ENCODE data around the gene CHN1. TPM values are rescaled to one million over a fixed set of nuclear protein-coding genes. Genes with fewer than 3 reads are reported as not detected.

Gene CHN1
- total and polyA plus RNA-seq, 2 of the 8 experiments (the other 6 are each of a cell fraction or from before 2014, with no cell fraction given): 54.0 to 65.7 TPM

- Histone ChIP-seq H2AFZ (ENCODE audit: low read length) (no peak overlapping the region), H3K9ac (replicated peaks in 1 of 4; ENCODE audit: extremely low read depth in 1 of 4, low read depth in 3 of 4, low read length in 3 of 4) (peak overlapping the region in 2 of 4 experiments; percentile 15 to 52; a peak in 4 of 7 replicates), H2BK120ac (replicated peaks; ENCODE audit: low read depth, low read length) (peak overlapping the region; percentile 84), H3K23me2 (ENCODE audit: low read depth, low read length) (no peaks in the 10 kb centered on the region), H2AK5ac (ENCODE audit: low read depth, low read length) (peak overlapping the region; percentile 95), H3K14ac (ENCODE audit: insufficient read length) (no peak overlapping the region), H3K36me3 (ENCODE audit: control insufficient read depth in 2 of 4, insufficient read depth in 4 of 4, low read length in 3 of 4) (no peaks in the 10 kb centered on the region), H3K9me3 (ENCODE audit: insufficient read depth in 2 of 2, low read depth in 1 of 2, low read length in 1 of 2) (no peaks in the 10 kb centered on the region), H3K4me1 (replicated peaks in 1 of 4; ENCODE audit: control insufficient read depth in 3 of 4, insufficient read depth in 4 of 4, low read length in 3 of 4) (peaks cover 11 to 19% (median 12%) of the 10 kb centered on the region in 4 experiments), H3K27me3 (replicated peaks in 1 of 4; ENCODE audit: control insufficient read depth in 3 of 4, extremely low read depth in 1 of 4, insufficient read depth in 3 of 4, low read length in 3 of 4) (no peaks in the 10 kb centered on the region), H3K56ac (replicated peaks; ENCODE audit: insufficient read length, low read depth, low read length) (peak overlapping the region; percentile 36), H4K91ac (replicated peaks; ENCODE audit: insufficient read length, low read length) (peak overlapping the region; percentile 99), H3K4me3 (ENCODE audit: extremely low read depth in 1 of 4, insufficient read depth in 2 of 4, low read depth in 3 of 4, low read length in 4 of 4) (no peak overlapping the region; a peak in 2 of 8 replicates), H3K4me2 (ENCODE audit: insufficient read depth in 1 of 2, low read depth in 2 of 2, low read length in 2 of 2) (peak overlapping the region; percentile 16 to 34), H3K27ac (ENCODE audit: low read depth, low read length) (peak overlapping the region; percentile 80), H3K23ac (ENCODE audit: insufficient read length) (peak overlapping the region; percentile 10), H2BK15ac (ENCODE audit: low read length) (no peak overlapping the region), H2BK20ac (ENCODE audit: low read length) (peak overlapping the region; percentile 100; the same call in 1 of the 2 replicates), H3K18ac (ENCODE audit: extremely low read depth, low read length) (peak overlapping the region; percentile 86), H3K4ac (replicated peaks; ENCODE audit: insufficient read length, low read depth, low read length) (peak overlapping the region; percentile 92), H4K8ac (ENCODE audit: extremely low read depth, insufficient read depth, low read length) (peak overlapping the region; percentile 58; the same call in 1 of the 2 replicates), H2BK5ac (ENCODE audit: low read depth, low read length) (peak overlapping the region; percentile 99), H3K79me2 (ENCODE audit: control insufficient read depth in 1 of 2, insufficient read depth in 2 of 2, low read length in 2 of 2) (no peaks in the 10 kb centered on the region), H3K79me1 (ENCODE audit: low read depth, low read length) (no peaks in the 10 kb centered on the region), H4K20me1 (replicated peaks in 1 of 2; ENCODE audit: control insufficient read depth in 1 of 2, insufficient read depth in 2 of 2, low read length in 2 of 2) (no peaks in the 10 kb centered on the region), H4K5ac (ENCODE audit: insufficient read length, low read depth, low read length) (peak overlapping the region; percentile 87), H2BK12ac (ENCODE audit: low read depth, low read length) (peak overlapping the region; percentile 98)
- FAIRE-seq (peak; percentile 96), DNase-seq (ENCODE audit: low read depth in 1 of 2, low spot score in 2 of 2) (peak; percentile 85 to 93)
- POLR2A ChIA-PET (ENCODE audit: partially characterized antibody): interaction anchor here (0.6 to 3.8 kb wide), 17 partner anchors 9 to 234 kb away, joined by 3 to 39 read pairs (median 5); partner anchors contain the start of gene CHN1
- CTCF ChIA-PET (ENCODE audit: partially characterized antibody): interaction anchor here (0.6 to 12.2 kb wide), 57 partner anchors 9 to 911 kb away, joined by 3 to 249 read pairs (median 4); partner anchors contain the start of genes CHN1 and CHRNA1
- 14% methylated on average over 14 of the region's 14 CpGs; no CpG with 5 or more reads in 1 of the 2 experiments for WGBS, 2 experiments (ENCODE audit: extremely low coverage in 1 of 2, insufficient coverage in 1 of 2, insufficient read length in 1 of 2, insufficient replicate concordance in 2 of 2, low coverage in 1 of 2, low lambda C conversion rate in 2 of 2, missing lambda C conversion rate in 1 of 2)
- TF ChIP-seq EGR1 (IDR thresholded peaks at IDR 0.05; ENCODE audit: borderline replicate concordance, low read depth, low read length): peak; percentile 68; the same call in 1 of the 2 replicates
- TF ChIP-seq SP2 (IDR thresholded peaks at IDR 0.05; ENCODE audit: low read length): no peak
- peak; percentile 76 for TF ChIP-seq ASH2L (IDR thresholded peaks at IDR 0.05; ENCODE audit: low read length)
- TF ChIP-seq GABPA (IDR thresholded peaks at IDR 0.05; ENCODE audit: borderline replicate concordance, insufficient read depth, low read length): no peak
- no peak for TF ChIP-seq POLR2AphosphoS5 (IDR thresholded peaks at IDR 0.05; ENCODE audit: low read depth, low read length)
- peak; percentile 90; the same call in 1 of the 2 replicates for TF ChIP-seq RXRA (IDR thresholded peaks at IDR 0.05; ENCODE audit: insufficient read depth, low read depth, low read length)
- no peak for TF ChIP-seq ATF3 (IDR thresholded peaks at IDR 0.05; ENCODE audit: insufficient read depth, low read depth, low read length)
- peak; percentile 95 for TF ChIP-seq TCF12 (IDR thresholded peaks at IDR 0.05; ENCODE audit: low read depth, low read length)
- TF ChIP-seq TEAD4 (IDR thresholded peaks at IDR 0.05; ENCODE audit: low read depth, low read length): peak; percentile 19; the same call in 1 of the 2 replicates
- peak; percentile 60; the same call in 1 of the 2 replicates for TF ChIP-seq CEBPB (IDR thresholded peaks at IDR 0.05; ENCODE audit: low read depth, low read length)
- TF ChIP-seq CHD1 (IDR thresholded peaks at IDR 0.05; ENCODE audit: low read depth, low read length): no peak
- TF ChIP-seq SIRT6 (IDR thresholded peaks at IDR 0.05; ENCODE audit: low read length): no peak
Measured at GRCh38 chr2:174771631-174772471, 233.3 kb downstream of the CHN1 start.

Measured in H1 (cell line).